ENCODE data around the gene C1orf159. TPM values are rescaled to one million over a fixed set of nuclear protein-coding genes. Genes with fewer than 3 reads are reported as not detected.
A peak's percentile ranks its signal among the peaks of the same experiment; 100 is the strongest.

C1orf159 gene
- total and polyA plus RNA-seq, 9 of the 15 experiments (the other 6 are each of a cell fraction or from before 2014, with no cell fraction given): 0.28 to 54.9 (median 10.6) TPM

DNA sequence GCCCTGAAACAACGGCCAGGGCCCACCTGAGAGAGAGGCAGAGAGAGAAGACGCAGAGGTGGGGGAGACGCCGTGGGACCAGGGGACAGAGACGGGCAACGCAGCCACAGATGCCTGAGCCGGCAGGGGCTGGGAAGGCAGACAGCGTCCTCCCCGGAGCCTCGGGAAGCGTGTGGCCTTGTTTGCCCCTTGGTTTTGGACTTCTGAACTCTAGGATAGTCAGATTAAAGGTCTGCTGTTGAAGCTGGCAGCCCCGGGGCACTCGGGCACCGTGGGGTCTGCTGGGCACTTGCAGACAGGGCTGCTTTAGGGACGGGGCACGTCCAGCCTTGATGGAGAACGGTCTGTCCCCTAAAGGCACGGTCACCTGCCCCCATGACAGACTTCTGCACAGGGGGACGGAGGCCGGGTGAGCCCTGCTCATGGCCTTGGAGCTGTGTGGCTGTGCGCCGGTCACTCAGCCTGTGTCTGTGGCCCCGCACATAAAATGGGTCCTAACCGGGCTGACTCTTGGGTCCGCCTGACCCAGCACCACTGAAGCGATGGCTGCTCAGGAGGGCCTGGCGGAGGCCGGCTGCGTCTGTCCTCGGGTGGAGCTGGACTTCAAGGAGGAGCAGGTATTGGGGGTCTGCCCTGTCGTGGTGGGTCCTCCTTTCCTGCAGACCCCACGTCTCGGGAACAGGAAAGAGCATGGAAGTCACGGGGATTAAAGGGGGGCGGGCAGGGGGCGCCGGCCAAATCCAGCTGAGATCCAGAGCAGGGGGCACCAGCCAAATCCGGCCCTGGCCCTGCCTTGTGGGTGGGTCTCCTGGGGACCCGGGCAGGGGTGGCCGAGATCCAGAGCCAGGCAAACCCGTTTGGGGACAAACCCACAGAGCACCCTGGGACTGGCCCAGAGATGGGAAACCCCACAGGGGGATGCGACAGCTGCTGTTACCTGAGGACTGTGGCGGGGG is 32.2 kb downstream of the C1orf159 start (continued):
- TF ChIP-seq NBN (IDR thresholded peaks at IDR 0.05; ENCODE audit: low read depth): no peak
- TF ChIP-seq CXXC5 (CRISPR knock-in tag; IDR thresholded peaks at IDR 0.05): no peak
- TF ChIP-seq PTRF (tag; IDR thresholded peaks at IDR 0.05): no peak
- TF ChIP-seq NFXL1 (CRISPR knock-in tag; IDR thresholded peaks at IDR 0.05): no peak
- no peak for TF ChIP-seq MEIS2 (IDR thresholded peaks at IDR 0.05; ENCODE audit: partially characterized antibody)

DNA sequence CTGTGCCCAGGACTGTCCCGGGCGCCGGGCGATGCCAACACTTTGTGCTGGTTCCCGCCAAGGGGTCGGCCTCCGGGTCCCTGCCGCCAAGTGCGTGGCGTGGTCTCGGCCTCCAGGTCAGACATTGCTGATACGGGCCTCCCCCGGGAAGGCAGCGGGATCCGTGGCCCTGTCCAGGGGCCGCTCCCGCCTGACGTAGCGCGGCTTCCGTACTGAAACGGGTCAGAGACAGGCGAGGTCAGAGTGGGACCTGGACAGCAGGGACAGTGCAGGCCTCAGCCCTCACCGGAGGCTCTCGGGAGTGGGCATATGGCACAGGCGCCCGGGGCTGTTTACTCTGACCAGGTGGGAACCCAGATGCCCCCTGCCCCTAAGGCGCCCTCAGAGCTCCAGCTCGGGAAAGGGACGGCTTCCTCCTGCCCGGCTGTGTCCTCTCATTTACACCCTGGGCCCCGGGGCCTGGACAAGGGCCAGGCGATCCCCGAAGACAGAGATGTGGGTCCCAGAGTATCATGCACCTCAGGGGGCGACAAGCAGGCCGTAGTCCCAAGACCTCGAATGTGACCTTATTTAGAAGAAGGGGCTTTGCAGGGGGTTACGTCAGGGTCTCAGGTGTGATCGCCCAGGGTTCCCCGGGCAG is 33.0 kb downstream of the C1orf159 start:
- no peak for FAIRE-seq
- Histone ChIP-seq H3K27ac (ENCODE audit: extremely low read depth, low read depth, low read length) (no peak overlapping the region), H3K4me3 (no peak overlapping the region), H3K4me2 (ENCODE audit: insufficient read depth, low read length) (no peak overlapping the region), H3K9me1 (ENCODE audit: control insufficient read depth, insufficient read depth, low read length) (no peaks in the 10 kb centered on the region), H4K20me1 (replicated peaks; ENCODE audit: control insufficient read depth, insufficient read depth, low read length) (no peaks in the 10 kb centered on the region), H3K27me3 (ENCODE audit: control insufficient read depth in 2 of 2, insufficient read depth in 2 of 2, low read length in 2 of 2) (no peaks in the 10 kb centered on the region), H3K79me2 (ENCODE audit: control insufficient read depth, insufficient read depth, low read length) (no peaks in the 10 kb centered on the region), H2AFZ (ENCODE audit: low read depth, low read length) (no peak overlapping the region), H3K36me3 (ENCODE audit: control insufficient read depth, insufficient read depth, low read length) (peaks cover 24% of the 10 kb centered on the region; the same call in 1 of the 3 replicates), H3K9me3 (replicated peaks; ENCODE audit: control insufficient read depth, insufficient read depth, low read depth, low read length) (no peaks in the 10 kb centered on the region; the same call in 1 of the 2 replicates), H3K4me1 (replicated peaks in 1 of 2; ENCODE audit: control insufficient read depth in 2 of 2, insufficient read depth in 2 of 2, low read length in 2 of 2) (peaks cover 12 to 78% of the 10 kb centered on the region in 2 experiments), H3K9ac (ENCODE audit: insufficient read depth in 1 of 2, low read depth in 2 of 2, low read length in 2 of 2) (no peak overlapping the region)
- DNase-seq (ENCODE audit: extremely low read depth in 1 of 4, low spot score in 3 of 4): no peak
- no TSS peak for BruUV-seq (replicated peaks)
- no peak for ATAC-seq
- intact Hi-C loops (cut with micrococcal nuclease) (no loop called here), in situ Hi-C loops (cut with MboI) (no loop called here)
- POLR2A ChIA-PET: no interaction called here
- CTCF ChIA-PET (ENCODE audit: low intra/inter-chr PET ratio): no interaction called here
- WGBS (ENCODE audit: insufficient coverage, low coverage, missing lambda C conversion rate): 90% methylated on average over 36 of the region's 40 CpGs
- TF ChIP-seq, protein P1, sequence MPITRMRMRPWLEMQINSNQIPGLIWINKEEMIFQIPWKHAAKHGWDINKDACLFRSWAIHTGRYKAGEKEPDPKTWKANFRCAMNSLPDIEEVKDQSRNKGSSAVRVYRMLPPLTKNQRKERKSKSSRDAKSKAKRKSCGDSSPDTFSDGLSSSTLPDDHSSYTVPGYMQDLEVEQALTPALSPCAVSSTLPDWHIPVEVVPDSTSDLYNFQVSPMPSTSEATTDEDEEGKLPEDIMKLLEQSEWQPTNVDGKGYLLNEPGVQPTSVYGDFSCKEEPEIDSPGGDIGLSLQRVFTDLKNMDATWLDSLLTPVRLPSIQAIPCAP (CRISPR knock-in tag; IDR thresholded peaks at IDR 0.05; ENCODE audit: borderline replicate concordance): no peak
- TF ChIP-seq ZNF444 (CRISPR knock-in tag; IDR thresholded peaks at IDR 0.05) (no peak), ATF1 (CRISPR knock-in tag; IDR thresholded peaks at IDR 0.05) (no peak), ATF1 (tag; IDR thresholded peaks at IDR 0.05) (no peak)
- TF ChIP-seq, protein P2, sequence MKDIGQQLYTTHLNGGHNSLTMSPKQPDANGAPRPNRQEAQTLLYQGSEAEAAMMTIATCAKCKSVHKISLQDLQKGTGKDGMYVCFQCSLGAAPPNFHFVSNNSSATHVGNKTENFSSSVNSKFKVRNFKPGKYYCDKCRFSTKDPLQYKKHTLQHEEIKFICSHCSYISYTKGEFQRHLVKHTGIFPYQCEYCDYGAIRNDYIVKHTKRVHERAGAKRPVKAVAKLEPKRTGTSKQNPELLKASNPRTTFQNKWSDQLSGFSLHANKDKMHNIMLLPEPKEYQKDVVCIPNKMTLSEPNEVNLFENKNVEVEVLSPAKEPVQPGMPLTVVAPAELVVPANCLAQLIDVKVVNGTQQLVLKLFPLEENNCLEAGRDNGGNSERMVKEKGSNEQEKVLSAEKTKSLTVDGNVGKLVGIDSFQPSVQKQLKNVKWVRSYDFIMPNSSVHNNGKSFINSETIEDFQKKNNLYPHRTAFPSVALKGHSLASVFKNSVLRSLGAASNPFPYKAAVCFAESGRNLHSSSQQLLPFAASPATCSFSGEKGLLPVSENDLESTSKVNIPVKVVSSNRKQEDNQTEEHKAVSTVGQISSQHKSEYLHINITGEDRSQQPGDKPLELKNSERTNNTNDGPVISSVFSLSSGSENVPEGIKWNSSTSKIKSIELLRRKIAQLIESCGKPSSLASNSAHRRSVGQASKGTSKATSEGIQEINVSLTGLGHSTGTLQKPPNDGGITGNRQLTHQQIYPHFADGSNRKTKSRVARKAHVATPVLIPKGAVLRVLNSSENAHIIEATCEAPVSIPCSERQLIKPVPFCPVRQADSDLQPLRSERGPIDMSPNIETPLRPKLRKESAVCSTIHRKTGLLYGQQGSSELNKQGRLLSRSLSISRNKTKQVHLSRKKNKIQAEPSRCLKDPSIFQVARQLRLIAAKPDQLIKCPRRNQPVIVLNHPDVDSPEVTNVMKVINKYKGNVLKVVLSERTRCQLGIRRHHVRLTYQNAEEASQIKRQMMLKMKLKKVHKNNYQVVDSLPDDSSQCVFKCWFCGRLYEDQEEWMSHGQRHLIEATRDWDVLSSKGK (CRISPR knock-in tag; IDR thresholded peaks at IDR 0.05): no peak
- TF ChIP-seq, protein P3, sequence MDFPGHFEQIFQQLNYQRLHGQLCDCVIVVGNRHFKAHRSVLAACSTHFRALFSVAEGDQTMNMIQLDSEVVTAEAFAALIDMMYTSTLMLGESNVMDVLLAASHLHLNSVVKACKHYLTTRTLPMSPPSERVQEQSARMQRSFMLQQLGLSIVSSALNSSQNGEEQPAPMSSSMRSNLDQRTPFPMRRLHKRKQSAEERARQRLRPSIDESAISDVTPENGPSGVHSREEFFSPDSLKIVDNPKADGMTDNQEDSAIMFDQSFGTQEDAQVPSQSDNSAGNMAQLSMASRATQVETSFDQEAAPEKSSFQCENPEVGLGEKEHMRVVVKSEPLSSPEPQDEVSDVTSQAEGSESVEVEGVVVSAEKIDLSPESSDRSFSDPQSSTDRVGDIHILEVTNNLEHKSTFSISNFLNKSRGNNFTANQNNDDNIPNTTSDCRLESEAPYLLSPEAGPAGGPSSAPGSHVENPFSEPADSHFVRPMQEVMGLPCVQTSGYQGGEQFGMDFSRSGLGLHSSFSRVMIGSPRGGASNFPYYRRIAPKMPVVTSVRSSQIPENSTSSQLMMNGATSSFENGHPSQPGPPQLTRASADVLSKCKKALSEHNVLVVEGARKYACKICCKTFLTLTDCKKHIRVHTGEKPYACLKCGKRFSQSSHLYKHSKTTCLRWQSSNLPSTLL (IDR thresholded peaks at IDR 0.05): no peak
- TF ChIP-seq, protein P4, sequence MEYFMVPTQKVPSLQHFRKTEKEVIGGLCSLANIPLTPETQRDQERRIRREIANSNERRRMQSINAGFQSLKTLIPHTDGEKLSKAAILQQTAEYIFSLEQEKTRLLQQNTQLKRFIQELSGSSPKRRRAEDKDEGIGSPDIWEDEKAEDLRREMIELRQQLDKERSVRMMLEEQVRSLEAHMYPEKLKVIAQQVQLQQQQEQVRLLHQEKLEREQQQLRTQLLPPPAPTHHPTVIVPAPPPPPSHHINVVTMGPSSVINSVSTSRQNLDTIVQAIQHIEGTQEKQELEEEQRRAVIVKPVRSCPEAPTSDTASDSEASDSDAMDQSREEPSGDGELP (CRISPR knock-in tag; IDR thresholded peaks at IDR 0.05; ENCODE audit: borderline replicate concordance): peak; percentile 22; the same call in 1 of the 2 replicates
